GM20431 (cell line): ENCODE results near the gene PDE5A.
"Not testable (repeated sequence)": the region's sequence is repeated elsewhere in the genome, so short reads cannot be mapped to it uniquely, and the experiment has no call there.

Experiments used
- in situ Hi-C: fragments of 300-500 bp; cut with MseI, MboI; formaldehyde crosslinking; loops from one replicate; pipeline ENCODE4 v1.15.0; 2020; ENCODE audit warnings: low sequenced_read_pairs; ENCODE audit not compliant: unreplicated experiment

Gene PDE5A

DNA sequence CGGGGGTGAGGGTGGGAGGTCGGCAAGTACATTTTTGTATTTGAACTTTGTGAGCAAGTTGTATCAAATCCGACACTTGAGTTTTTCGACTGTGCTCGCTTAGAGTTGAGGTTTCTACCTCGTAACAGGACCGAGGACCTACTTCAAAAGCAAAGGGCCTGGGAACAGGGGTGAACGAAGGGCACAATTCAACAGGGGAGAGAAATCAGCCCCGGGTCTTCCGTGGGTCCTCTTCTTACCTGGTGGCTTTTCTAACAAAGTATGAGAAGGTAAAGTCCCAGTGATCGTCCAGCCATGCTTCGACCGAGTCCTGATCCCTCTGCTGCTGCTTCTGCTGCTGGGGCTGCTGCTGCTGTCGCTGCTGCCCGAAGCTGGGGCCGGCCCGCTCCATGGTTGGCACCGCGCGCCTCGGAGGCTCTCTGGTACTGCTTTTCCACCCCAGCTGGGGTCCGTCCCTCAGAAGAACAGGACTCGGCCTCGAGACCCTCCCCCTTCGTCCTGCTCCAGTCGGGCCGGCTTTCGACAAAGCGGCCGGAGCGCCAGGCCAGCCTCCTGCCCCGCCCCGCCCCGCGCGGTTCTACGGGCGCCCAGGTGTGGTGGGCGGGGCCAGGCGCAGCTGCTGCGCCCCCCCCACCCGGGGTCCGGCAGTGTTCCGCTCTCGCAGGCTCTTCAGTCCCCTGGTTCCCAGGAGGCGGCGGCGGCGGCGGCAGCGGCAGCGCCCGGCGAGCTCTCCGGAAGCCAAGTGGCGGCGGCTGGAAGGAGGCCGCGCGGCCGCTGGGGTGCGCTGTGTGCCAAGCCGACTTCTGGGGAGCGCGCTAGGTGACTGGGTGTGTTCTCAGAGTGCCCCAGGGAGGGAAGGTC lies at the start of gene PDE5A:
Gene PDE5A, minus strand, starts transcription at position 524 of the 861 bp plus-strand sequence. Its CDS starts 133 bp downstream, at position 391.
- in situ Hi-C loops, result loop anchor here (25.0 kb wide), 1 partner anchor 409 kb away; no protein-coding TSS in a partner anchor

DNA sequence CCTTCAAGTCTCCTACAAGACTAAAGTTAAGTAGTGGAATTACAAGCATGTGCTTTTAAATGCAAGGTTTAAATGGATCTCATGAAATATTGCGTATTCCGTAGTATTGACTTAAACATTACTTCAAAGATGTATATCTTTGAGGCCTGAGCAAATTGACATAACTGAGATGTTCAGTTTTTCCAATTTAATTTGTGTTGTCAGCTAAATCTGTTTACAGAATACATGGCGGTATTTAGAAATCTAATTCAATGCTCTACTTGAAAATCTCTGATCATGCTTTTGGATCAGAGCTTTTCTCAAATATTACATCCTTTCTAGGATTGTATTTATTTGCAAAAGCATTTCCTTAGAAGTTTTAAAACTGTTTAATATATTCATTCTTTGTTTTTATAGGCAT lies 47.5 kb upstream of the PDE5A start:
- in situ Hi-C loops, result no loop called here

DNA sequence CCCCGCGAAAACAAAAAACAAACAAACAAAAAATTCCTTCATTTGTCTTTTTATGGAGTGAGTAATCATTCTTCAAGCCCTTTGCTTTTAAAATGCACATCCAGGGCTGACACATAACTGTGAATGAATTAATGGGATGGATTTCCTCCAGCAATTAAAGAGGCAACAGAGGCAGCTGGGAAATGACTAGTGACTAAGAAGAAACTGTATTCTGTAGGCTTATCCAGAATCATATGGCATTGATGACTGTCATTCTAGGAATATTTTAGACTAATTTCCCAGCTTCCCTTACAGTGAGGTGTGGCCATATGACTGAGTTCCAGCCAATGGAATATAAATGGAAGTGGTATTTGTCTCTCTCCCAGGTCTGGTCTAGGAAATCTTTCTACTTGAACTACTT lies 46.8 kb upstream of the PDE5A start:
- in situ Hi-C loops, result no loop called here

DNA sequence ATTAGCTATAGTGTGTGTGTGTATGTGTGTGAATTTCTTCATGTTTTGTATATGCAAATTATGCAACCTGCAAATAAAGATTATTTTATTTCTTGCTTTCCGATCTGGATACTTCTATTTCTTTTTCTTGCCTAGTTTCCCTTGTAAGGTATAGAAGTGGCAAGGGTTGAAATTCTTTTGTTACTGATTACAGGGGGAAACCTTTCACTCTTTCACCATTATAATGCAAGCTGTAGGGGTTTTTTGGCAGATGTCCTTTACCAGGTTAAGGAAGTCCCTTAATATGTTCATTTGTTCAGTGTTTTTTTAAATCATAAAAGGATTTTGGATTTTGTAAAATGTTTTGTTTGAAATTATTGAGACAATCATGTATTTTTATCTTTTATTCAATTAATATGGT lies 44.3 kb upstream of the PDE5A start:
- in situ Hi-C loops, result no loop called here

DNA sequence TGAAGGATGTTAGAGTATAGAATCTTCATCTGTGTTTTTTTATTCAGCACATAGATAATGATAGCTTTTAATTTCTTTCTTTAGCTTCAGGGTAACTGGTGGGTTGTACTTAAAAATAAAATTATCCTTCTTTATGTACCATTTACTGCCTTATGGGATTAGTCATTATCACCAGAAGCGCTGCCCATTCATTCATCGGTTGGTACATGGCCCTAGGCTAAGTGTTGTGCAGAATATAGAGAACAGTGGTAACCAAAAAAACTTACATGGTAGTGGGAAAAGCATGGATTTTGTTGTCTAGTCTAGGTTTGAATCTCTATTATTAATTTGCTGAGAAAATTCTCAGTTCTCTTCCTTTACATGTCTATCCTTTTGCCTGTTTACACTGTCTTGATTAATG lies 43.5 kb upstream of the PDE5A start:
- in situ Hi-C loops, result no loop called here

DNA sequence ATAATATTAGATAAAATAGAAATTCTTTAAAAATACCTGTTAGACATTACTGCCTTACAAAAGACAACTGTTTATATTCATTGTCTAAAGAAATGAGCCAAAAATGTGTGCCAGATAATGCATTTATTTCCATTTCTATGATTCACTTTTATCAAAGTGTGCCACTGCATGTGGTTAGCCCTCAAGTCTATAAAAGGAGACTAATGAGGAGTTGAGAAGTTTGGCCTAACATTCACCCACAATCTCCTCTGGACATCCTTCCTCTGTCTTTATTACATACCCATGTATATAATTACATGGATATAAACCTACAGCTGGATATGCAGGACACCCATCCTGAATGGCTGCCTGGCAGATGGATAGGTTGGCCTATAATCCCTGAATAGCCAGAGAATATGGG lies 42.6 kb upstream of the PDE5A start:
- in situ Hi-C loops, result no loop called here

DNA sequence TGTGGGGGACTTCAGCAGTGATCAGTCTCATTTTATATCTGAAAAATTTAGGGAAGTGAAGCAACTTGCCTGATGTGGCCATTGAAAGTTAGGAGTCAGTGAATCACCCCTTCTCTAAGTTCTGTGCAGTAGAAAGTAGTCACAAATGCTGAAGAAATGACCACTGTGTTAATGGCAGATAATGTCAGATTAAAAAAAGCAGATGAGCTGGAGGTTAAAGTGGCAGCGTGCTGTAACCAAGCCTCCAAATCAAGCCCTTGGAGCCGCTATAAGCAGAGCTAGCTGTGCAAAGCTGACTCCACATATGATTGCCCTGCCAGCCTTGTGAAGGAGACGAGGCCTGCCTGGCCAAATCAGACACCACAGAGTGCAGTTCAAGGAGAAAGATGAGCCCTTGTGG lies 39.2 kb upstream of the PDE5A start:
- in situ Hi-C loops, result no loop called here

DNA sequence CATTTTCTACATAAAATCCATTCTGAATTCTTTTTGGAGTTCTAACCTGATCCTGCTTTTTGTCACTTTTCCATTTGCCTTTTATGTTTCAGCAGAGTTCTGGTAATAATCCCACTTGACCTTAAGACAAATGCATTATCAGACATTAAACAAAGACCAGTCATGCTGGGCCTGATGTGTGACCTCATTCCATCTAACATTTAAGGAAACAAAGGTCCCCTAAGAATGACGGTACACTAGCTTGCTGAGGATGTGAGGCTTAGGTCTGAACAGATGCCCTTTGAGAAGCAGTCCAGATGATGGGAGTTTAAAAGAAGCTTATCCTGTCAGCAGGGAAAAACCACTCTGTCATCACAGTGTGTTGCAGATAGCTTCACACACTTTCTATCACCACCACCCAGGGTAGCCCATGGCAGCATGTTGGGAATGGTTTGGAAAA lies 38.1 kb upstream of the PDE5A start:
- in situ Hi-C loops, result no loop called here

DNA sequence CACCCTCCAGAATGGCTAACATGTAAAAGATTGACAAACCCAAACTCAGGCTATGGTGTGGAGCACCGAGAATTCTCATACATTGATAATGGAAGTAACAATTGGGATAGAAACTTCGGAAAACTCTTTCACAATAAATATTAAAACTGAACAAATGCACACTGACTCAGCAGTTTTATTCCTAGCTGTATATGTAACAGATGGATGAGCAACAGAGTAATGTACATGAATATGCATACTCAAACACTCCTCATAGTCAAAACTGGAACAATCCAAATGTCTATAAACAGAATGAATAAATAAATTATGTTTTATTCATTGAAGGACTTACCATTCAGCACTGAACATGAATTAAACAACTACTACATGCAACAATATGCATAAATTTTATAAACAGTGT lies 37.1 kb upstream of the PDE5A start:
- in situ Hi-C loops, result no loop called here

DNA sequence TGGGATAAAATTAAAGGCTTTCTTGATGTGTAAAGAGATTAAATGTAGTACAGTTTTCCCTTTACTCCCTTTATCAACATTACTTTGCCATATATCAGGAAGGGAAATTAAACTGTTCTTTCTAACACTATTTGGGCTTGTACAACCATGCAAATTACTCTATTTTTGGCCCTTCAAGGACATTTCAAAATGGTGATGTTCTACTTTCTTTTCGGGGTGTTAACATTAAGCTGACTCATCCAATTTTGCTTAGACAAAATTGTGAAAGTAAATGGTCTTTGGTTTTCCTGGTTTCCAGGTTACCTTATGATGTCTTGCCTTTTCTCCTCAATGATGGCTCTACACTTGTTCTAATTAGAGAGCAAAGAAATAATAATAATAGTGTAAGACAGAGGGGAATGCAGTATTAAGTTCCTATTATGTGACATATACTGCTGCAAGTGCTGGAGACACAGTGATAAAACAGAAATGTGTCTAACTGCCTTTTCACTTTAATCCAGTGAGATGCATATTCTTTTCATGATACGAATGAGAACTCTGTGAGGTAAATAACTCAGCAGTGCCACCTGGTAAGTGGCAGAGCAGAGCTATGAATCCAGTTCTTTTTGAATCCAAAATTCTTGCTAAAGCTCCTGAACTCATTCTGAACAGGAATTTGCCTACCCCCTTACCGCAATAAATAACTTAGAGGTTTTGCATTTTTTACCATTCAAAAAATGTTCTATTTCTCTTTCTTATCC lies 35.7 kb upstream of the PDE5A start:
- in situ Hi-C loops, result no loop called here

DNA sequence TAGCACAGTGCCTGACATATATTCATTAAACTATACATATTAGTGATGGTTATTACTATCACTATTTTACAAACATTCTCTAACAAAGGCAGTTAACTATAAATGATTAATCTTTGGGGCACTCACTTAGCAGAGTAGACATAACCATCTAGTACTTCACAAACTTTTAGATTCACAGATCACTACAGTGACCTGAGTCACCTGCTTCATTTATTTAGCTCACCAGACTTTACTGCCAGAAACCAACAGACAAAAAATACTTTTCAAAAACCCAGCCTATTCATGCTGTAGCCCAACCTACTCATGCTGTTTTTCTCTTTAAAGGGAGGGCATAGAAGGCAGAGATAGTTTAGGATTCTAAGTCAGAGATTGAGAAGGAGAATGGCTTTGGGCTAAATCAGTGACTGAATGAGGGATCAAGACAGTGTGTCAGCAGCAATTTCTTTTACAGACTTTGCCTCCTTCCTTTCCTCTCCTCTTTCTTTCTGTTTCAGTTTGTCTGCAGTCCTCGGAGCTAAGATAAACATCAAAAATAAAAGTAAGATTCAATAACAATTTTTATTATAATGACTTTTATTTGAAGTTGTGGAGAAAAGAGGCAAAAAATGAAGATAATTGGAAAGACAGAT lies 34.7 kb upstream of the PDE5A start:
- in situ Hi-C loops, result no loop called here

DNA sequence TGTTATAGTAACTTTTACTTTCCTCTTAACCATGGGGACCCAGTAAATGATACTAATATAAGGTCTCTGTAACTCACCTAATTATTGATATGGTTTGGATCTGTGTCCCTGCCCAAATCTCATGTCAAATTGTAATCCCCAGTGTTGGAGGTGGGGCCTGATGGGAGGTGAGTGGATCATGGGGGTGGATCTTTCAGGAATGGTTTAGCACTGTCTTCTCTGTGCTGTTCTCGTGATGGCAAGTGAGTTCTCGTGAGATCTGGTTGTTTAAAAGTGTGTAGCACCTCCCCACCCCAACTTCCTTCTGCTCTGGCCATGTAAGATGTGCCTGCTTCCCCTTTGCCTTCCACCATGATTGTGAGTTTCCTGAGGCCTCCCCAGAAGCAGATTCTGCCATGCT lies 34.0 kb upstream of the PDE5A start:
- in situ Hi-C loops, result not testable (repeated sequence)

DNA sequence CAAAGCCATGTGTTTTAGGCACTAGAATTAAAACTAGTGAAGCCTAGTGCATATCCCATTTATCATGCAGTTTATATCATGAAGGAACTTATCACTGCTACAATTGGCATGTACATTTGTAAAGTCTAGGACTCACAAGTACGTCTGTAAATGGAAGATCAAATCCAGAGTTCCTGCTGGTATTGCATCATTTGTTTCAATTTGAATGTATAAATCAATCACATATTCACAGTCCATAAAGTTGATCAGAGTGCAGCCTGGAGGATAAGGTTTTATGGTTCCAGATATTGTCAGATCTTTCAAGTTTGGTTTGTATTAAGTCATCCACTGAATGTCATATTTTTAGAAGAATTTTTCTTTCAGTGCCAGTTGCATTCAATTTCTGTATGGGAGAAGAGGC lies 32.6 kb upstream of the PDE5A start:
- in situ Hi-C loops, result no loop called here

DNA sequence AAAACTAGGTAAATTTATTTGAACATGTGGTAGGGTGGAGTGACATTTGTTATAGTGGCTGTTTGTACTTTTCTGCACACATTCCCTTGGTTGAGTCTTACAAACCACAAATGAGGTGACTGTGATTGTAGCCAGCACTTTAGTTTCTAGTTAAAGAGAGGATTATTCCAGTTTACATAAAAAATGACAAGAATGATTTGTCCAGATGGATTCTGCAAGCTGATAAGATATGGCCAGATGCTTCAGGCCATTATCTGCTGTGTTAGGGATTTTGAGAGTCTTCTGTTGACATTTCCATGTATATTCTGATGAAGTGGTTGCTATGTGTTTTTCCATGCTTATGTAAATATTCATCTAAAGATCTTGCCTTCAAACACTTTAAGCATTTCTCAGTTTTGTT lies 31.0 kb upstream of the PDE5A start:
- in situ Hi-C loops, result no loop called here

DNA sequence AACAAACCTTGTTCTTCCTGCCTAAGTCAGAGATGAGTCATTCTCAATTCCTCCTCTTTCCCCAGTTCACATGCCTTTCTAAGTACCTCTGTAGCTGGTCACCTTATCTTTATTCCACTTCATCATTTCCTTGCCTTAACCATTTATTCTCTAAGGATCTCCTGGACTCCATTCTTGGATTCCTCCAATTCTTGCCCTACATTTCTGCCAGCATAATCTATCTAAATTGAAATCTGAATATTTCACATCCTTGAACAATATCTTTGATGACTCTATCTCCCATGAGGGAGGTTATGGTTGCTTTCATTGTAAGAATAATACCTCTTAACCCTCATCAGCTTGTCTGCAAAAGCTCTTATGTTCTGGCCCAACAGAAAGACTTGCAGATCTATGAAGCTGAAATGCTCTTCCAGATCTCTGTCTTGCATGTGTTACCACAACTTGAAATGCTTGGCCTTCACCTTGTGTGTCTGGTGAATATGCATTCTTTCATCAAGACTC lies 28.6 kb upstream of the PDE5A start:
- in situ Hi-C loops, result no loop called here

DNA sequence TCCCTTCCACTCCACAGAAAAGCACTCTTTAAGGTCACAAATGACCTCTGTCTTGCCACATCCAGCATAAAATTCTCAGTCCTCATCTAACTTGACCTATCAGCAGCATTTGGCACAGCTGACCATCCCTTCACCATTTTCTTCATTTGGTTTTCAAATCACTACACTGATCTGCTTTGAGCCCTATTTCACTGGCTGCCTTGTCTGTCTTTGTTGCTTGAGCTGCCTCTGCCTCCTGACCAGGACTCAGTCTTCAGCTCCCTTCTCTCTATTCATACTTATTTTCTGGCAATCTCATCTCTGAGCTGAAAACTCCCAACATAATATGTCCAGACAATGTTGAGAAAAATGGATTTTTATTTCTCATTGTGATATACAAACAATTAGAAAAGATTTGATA lies 27.7 kb upstream of the PDE5A start:
- in situ Hi-C loops, result no loop called here

DNA sequence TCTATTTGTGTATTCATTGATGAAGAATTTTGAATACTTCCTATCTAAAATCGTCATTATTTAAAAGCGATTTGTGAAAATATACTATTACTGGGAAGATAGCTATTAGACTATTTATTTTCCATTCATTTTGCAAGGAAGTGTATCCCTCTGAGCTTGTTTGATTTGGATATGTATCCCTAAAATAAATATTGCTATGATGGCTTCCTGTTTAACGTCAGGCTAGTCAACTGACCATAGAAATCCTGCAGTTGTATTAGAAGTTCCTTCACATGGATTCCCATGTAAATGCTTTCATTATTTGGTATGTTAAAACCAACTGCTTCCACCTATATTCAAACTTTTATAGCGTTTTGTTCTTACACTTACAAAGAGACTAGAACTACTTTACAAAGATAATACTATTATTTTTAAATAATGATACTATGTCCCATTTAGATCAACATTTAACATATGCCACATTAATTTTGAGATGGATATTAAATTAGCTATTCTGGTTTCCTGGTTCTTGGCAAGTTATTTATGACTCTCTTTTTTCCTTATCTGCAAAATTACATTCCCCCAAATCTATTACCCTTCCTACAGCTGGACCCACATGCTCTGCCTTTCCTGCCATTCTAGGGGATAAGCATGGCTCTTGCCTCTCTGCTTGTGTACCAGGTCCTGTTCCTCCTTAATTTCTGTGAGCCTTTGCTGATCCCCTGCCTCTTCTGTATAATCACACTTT lies 26.7 kb upstream of the PDE5A start:
- in situ Hi-C loops, result no loop called here

DNA sequence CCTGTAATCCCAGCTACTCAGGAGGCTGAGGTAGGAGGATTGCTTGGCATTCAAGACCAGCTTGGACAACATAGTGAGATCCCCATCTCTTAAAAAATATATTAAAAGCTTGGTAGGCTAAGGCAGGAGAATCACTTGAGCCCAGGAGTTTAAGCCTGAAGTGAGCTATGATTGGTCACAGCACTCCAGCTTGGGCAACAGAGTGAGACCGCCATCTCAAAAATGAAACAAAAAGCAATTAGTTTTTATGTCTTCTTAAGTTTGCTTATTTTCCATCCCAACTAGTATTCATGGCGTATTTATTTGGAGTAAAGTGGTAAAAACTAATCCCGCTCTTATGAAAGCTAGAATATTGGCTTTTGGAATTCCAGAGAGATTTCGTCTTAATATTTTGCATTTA lies 25.4 kb upstream of the PDE5A start:
- in situ Hi-C loops, result no loop called here

DNA sequence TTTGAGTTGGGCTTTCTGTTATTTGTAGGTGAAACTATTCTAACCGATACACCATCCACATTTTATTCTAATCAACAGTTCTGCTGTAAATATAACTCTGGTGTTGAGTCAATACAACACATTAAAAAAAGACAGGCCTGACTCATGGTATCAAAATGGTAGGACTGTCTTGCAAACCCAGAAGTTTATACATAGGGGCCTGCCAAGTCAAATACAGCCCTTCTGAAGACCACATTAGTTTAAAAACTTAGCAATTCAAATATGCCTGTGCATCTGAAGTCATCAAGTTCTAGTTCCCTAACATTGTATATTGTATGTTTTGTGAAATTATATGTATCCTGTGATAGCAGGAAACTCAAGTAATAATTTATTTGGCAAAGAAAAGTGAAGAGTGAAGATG lies 24.4 kb upstream of the PDE5A start:
- in situ Hi-C loops, result no loop called here

DNA sequence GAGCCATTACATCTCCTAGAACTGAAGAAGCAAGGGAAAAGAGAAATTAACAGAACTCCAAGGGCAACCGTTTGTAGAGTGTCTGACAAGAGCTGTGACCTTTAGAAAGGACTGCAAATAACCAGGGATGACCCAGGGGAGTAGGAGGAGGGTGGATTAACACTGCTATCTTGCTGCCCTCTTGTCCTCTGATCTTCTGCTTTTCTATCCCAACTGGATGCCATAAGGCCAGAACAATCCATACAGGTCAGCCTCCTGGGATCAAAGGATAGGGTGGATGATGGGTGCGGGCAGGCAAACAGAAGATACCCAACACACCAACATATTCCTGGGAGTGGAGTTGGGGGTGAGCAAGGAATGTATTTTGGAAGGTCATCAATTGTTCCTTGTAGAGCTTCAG lies 19.8 kb upstream of the PDE5A start:
- in situ Hi-C loops, result loop anchor here (25.0 kb wide), 1 partner anchor 389 kb away; no protein-coding TSS in a partner anchor
